ENCODE data around the gene TP53RK.

Gene TP53RK

DNA sequence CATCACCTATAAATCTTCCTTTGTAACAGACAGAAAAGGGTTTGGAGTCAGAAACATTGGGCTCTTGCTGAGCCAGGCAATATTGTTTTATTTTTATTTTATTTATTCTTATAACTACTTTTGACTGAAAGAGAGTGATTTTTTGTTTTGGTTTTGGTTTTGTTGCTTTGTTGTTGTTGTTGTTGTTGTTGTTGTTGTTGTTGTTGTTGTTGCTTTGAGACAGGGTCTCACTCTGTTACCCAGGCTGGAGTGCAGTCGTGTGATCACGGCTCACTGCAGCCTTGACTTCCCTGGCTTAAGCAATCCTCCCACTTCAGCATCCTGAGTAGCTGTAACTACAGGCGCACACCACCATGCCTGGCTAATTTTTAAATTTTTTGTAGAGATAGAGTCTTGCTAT is 22.9 kb downstream of the TP53RK start:
- H4K12ac ChIP-seq (ENCODE audit: low read depth, low read length), result no peak overlapping the region
- H2AFZ ChIP-seq (ENCODE audit: insufficient read depth, low read length, poor library complexity), result no peak overlapping the region
- H3K23ac ChIP-seq (ENCODE audit: low read length), result no peak overlapping the region
- no peak for DNase-seq
- no peak overlapping the region for H3K4me3 ChIP-seq (ENCODE audit: low read depth, low read length)
- no peak overlapping the region for H3K14ac ChIP-seq (ENCODE audit: low read length)
- no peaks in the 10 kb centered on the region for H3K4me1 ChIP-seq (ENCODE audit: control insufficient read depth in 1 of 2, insufficient read depth in 2 of 2, low read length in 2 of 2)
- no peak overlapping the region for H3K9ac ChIP-seq (ENCODE audit: low read length)
- H4K8ac ChIP-seq (ENCODE audit: low read depth, low read length), result no peak overlapping the region
- H3K79me2 ChIP-seq (ENCODE audit: control insufficient read depth, insufficient read depth, low read length, poor library complexity), result no peaks in the 10 kb centered on the region
- H2AK5ac ChIP-seq (ENCODE audit: low read length), result no peak overlapping the region
- H3K79me1 ChIP-seq (ENCODE audit: low read length), result no peaks in the 10 kb centered on the region
- H3K27ac ChIP-seq (ENCODE audit: low read depth, low read length), result no peak overlapping the region
- H3K18ac ChIP-seq (ENCODE audit: low read length), result no peak overlapping the region
- H4K91ac ChIP-seq (ENCODE audit: low read depth, low read length), result no peak overlapping the region
- no peak overlapping the region for H3K4me2 ChIP-seq (ENCODE audit: low read length)
- H3K36me3 ChIP-seq (ENCODE audit: control insufficient read depth in 1 of 2, insufficient read depth in 2 of 2, low read length in 2 of 2), result no peaks in the 10 kb centered on the region
- peaks cover 2% of the 10 kb centered on the region for H3K9me3 ChIP-seq (ENCODE audit: insufficient read depth, low read depth, low read length)
- H3K27me3 ChIP-seq (ENCODE audit: insufficient read depth, low read length), result no peaks in the 10 kb centered on the region
- H3K4ac ChIP-seq (ENCODE audit: low read depth, low read length), result no peak overlapping the region
- H2BK120ac ChIP-seq (ENCODE audit: insufficient read depth, low read length, poor library complexity), result no peak overlapping the region
- WGBS (ENCODE audit: extremely low coverage, insufficient coverage, insufficient read length), result no CpG with 5 or more reads among the region's 3 CpGs
- no peak overlapping the region for H2BK12ac ChIP-seq (ENCODE audit: low read length)
- no peak overlapping the region for H2BK5ac ChIP-seq (ENCODE audit: low read depth, low read length, poor library complexity)

DNA sequence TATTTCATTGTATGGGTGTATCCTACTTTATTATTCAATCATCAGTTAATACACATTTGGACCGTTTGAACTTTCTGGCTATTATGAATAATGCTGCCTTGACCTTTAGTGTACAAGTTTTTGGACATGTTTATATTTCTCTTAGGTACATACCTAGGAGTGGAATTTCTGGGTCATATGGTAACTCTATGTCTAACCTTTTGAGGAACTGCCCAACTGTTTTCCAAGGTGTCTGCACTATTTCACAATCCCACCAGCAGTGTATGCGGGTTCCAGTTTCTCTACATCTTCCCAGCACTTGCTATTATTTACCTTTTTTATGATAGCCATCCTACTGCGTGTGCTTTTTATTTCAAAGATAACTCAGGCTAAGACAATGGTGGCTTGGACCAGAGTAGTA is 23.6 kb downstream of the TP53RK start:
- Histone ChIP-seq H3K9me3 (ENCODE audit: insufficient read depth, low read depth, low read length) (no peaks in the 10 kb centered on the region), H2BK12ac (ENCODE audit: low read length) (no peak overlapping the region), H3K36me3 (ENCODE audit: control insufficient read depth in 1 of 2, insufficient read depth in 2 of 2, low read length in 2 of 2) (no peaks in the 10 kb centered on the region), H2AK5ac (ENCODE audit: low read length) (no peak overlapping the region), H3K79me1 (ENCODE audit: low read length) (no peaks in the 10 kb centered on the region), H3K23ac (ENCODE audit: low read length) (no peak overlapping the region), H3K27me3 (ENCODE audit: insufficient read depth, low read length) (no peaks in the 10 kb centered on the region), H2BK5ac (ENCODE audit: low read depth, low read length, poor library complexity) (no peak overlapping the region), H4K8ac (ENCODE audit: low read depth, low read length) (no peak overlapping the region), H4K12ac (ENCODE audit: low read depth, low read length) (no peak overlapping the region), H2BK120ac (ENCODE audit: insufficient read depth, low read length, poor library complexity) (no peak overlapping the region), H4K91ac (ENCODE audit: low read depth, low read length) (no peak overlapping the region), H3K4me2 (ENCODE audit: low read length) (no peak overlapping the region), H3K4ac (ENCODE audit: low read depth, low read length) (no peak overlapping the region), H3K79me2 (ENCODE audit: control insufficient read depth, insufficient read depth, low read length, poor library complexity) (no peaks in the 10 kb centered on the region), H3K4me1 (ENCODE audit: control insufficient read depth in 1 of 2, insufficient read depth in 2 of 2, low read length in 2 of 2) (no peaks in the 10 kb centered on the region), H2AFZ (ENCODE audit: insufficient read depth, low read length, poor library complexity) (no peak overlapping the region), H3K14ac (ENCODE audit: low read length) (no peak overlapping the region), H3K27ac (ENCODE audit: low read depth, low read length) (no peak overlapping the region), H3K18ac (ENCODE audit: low read length) (no peak overlapping the region), H3K4me3 (ENCODE audit: low read depth, low read length) (no peak overlapping the region), H3K9ac (ENCODE audit: low read length) (no peak overlapping the region)
- peak; percentile 48 to 72 for DNase-seq
- WGBS (ENCODE audit: extremely low coverage, insufficient coverage, insufficient read length), result no CpG with 5 or more reads among the region's 3 CpGs

DNA sequence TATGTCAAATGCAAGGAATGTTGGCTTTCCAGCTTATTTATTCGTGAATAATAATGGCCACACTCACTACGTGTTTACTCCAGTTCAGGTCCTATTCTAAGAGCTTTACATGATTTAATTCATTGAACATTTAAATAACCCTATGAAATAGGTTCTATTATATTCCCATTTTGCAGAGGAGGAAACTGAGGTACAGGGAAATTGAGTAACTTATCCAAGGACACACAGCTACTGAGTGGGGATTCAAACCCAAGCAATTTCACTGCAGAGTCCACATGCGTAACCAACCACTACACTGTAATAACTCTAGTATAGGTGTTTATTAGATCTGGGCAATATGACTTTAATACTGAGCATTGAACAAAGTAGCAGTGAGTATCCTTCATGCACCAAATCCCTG is 25.7 kb downstream of the TP53RK start:
- Histone ChIP-seq H3K4me2 (ENCODE audit: low read length) (no peak overlapping the region), H3K27me3 (ENCODE audit: insufficient read depth, low read length) (no peaks in the 10 kb centered on the region), H3K23ac (ENCODE audit: low read length) (no peak overlapping the region), H3K79me1 (ENCODE audit: low read length) (no peaks in the 10 kb centered on the region), H2AFZ (ENCODE audit: insufficient read depth, low read length, poor library complexity) (no peak overlapping the region), H3K9ac (ENCODE audit: low read length) (no peak overlapping the region), H2BK12ac (ENCODE audit: low read length) (no peak overlapping the region), H3K18ac (ENCODE audit: low read length) (no peak overlapping the region), H2BK120ac (ENCODE audit: insufficient read depth, low read length, poor library complexity) (no peak overlapping the region), H3K4me3 (ENCODE audit: low read depth, low read length) (no peak overlapping the region), H3K14ac (ENCODE audit: low read length) (no peak overlapping the region), H3K9me3 (ENCODE audit: insufficient read depth, low read depth, low read length) (no peaks in the 10 kb centered on the region), H3K4me1 (ENCODE audit: control insufficient read depth in 1 of 2, insufficient read depth in 2 of 2, low read length in 2 of 2) (no peaks in the 10 kb centered on the region), H3K4ac (ENCODE audit: low read depth, low read length) (no peak overlapping the region), H4K12ac (ENCODE audit: low read depth, low read length) (no peak overlapping the region), H2AK5ac (ENCODE audit: low read length) (no peak overlapping the region), H4K8ac (ENCODE audit: low read depth, low read length) (no peak overlapping the region), H3K36me3 (ENCODE audit: control insufficient read depth in 1 of 2, insufficient read depth in 2 of 2, low read length in 2 of 2) (no peaks in the 10 kb centered on the region), H3K79me2 (ENCODE audit: control insufficient read depth, insufficient read depth, low read length, poor library complexity) (no peaks in the 10 kb centered on the region), H3K27ac (ENCODE audit: low read depth, low read length) (no peak overlapping the region), H4K91ac (ENCODE audit: low read depth, low read length) (no peak overlapping the region), H2BK5ac (ENCODE audit: low read depth, low read length, poor library complexity) (no peak overlapping the region)
- WGBS (ENCODE audit: extremely low coverage, insufficient coverage, insufficient read length), result no CpG with 5 or more reads among the region's 3 CpGs
- DNase-seq, result no peak

DNA sequence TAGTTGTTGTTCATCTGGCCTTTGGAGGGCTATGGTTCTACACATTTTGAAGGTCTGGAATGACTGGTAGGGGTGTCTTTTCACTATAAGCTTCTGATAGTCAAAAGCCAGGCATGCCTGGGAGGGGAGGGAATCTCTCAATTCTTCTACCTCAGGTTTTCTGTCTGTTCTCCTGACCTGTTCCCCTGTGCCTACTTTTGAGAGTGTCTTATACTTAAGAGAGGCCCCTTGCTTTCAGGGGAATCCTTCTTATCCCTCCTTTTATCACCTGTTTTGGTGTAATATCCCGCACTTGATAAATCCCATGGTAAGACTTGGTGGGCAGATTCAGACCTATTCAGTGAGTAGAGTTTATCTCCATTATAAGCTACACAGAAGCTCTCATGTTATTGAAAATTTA is 27.6 kb downstream of the TP53RK start:
- Histone ChIP-seq H3K79me2 (ENCODE audit: control insufficient read depth, insufficient read depth, low read length, poor library complexity) (no peaks in the 10 kb centered on the region), H2BK12ac (ENCODE audit: low read length) (no peak overlapping the region), H3K4me3 (ENCODE audit: low read depth, low read length) (no peak overlapping the region), H4K8ac (ENCODE audit: low read depth, low read length) (no peak overlapping the region), H3K9ac (ENCODE audit: low read length) (no peak overlapping the region), H3K4ac (ENCODE audit: low read depth, low read length) (no peak overlapping the region), H3K27me3 (ENCODE audit: insufficient read depth, low read length) (no peaks in the 10 kb centered on the region), H3K36me3 (ENCODE audit: control insufficient read depth in 1 of 2, insufficient read depth in 2 of 2, low read length in 2 of 2) (no peaks in the 10 kb centered on the region), H2AFZ (ENCODE audit: insufficient read depth, low read length, poor library complexity) (no peak overlapping the region), H2AK5ac (ENCODE audit: low read length) (no peak overlapping the region), H3K4me2 (ENCODE audit: low read length) (no peak overlapping the region), H3K18ac (ENCODE audit: low read length) (no peak overlapping the region), H4K91ac (ENCODE audit: low read depth, low read length) (no peak overlapping the region), H4K12ac (ENCODE audit: low read depth, low read length) (no peak overlapping the region), H3K9me3 (ENCODE audit: insufficient read depth, low read depth, low read length) (no peaks in the 10 kb centered on the region), H2BK5ac (ENCODE audit: low read depth, low read length, poor library complexity) (no peak overlapping the region), H3K27ac (ENCODE audit: low read depth, low read length) (no peak overlapping the region), H3K23ac (ENCODE audit: low read length) (no peak overlapping the region), H2BK120ac (ENCODE audit: insufficient read depth, low read length, poor library complexity) (no peak overlapping the region), H3K14ac (ENCODE audit: low read length) (no peak overlapping the region), H3K79me1 (ENCODE audit: low read length) (no peaks in the 10 kb centered on the region), H3K4me1 (ENCODE audit: control insufficient read depth in 1 of 2, insufficient read depth in 2 of 2, low read length in 2 of 2) (no peaks in the 10 kb centered on the region)
- no CpG with 5 or more reads among the region's 1 CpG for WGBS (ENCODE audit: extremely low coverage, insufficient coverage, insufficient read length)
- no peak for DNase-seq

Data from trophoblast cell (in vitro differentiated cells and primary cell).